Raji (cell line): ENCODE measurements around the gene IFNLR1.

Experiments
- POLR2A ChIP-seq: IDR thresholded peaks from 2 replicates; pipeline ENCODE4 v1.6.1; 2011; ENCODE audit warnings: low read depth, low read length, control low read depth; ENCODE audit not compliant: insufficient read depth

IFNLR1 gene

GRCh38 chr1:24165500-24165899 lies 21.6 kb downstream of the IFNLR1 start:
- TF ChIP-seq POLR2A = no peak

DNA sequence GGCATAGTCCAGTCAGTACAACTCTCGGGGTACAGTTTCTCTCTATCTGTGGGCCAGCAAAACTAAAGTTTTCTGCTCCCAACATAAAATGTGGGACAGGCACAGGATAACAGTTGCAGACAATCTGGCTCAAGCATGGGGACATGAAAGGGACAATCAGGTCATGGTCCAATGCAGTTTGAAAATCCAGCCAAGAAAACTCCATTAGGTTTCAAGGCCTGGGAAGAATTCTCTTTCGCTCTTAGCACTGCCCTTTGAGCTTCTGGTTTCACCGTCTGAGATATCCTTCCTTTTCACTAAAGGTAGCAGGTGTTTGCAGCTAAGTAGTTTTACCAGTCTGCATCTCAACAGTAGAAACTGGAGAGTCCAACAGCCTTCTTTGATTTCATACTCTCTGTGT lies 23.1 kb downstream of the IFNLR1 start:
- TF ChIP-seq POLR2A = no peak

- TF ChIP-seq POLR2A = no peak
Measured at GRCh38 chr1:24162201-24162600, 24.9 kb downstream of the IFNLR1 start.

- TF ChIP-seq POLR2A = no peak
Measured at GRCh38 chr1:24161270-24161669, 25.8 kb downstream of the IFNLR1 start.

- TF ChIP-seq POLR2A = no peak
Measured at GRCh38 chr1:24159366-24159765, 27.7 kb downstream of the IFNLR1 start.

- TF ChIP-seq POLR2A = no peak
Measured at GRCh38 chr1:24157918-24158481, 29.1 kb downstream of the IFNLR1 start.

DNA sequence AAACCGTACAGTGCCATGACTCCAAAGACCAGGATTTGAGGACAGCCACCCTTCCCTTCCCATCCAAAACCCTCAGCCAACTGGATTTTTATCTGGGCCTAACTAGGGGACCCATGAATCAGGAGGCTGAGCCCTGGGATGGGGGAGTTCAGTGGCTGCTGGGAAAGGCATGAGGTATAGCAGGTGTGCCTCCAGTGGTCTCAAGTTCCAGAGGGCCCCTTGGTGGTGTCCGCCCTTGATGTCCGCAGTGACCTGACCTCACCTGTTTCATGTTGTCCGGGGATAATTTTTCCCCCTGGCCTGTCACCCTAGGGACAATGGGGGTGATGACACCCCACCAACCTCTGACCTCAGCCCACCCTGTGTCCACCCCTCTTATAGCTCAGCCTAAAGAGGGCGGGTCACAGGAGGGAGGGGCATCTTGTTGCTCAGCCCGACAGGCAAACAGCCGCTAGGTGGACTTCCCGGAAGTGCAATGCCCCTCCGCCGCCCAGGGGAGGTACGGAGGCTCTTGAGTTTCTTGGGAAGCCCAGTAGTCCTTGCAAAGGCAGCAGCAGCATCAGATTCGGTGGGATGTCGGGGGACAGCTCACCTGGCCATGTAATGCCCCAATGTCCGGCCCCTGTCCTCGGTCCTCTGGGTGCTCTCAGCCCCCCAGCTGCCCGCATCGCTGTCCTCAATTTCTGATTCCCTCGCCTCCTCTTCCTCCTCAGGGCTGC lies 30.4 kb downstream of the IFNLR1 start:
- no peak for TF ChIP-seq POLR2A

- TF ChIP-seq POLR2A = no peak
Measured at GRCh38 chr1:24155011-24155782, 31.9 kb downstream of the IFNLR1 start.

DNA sequence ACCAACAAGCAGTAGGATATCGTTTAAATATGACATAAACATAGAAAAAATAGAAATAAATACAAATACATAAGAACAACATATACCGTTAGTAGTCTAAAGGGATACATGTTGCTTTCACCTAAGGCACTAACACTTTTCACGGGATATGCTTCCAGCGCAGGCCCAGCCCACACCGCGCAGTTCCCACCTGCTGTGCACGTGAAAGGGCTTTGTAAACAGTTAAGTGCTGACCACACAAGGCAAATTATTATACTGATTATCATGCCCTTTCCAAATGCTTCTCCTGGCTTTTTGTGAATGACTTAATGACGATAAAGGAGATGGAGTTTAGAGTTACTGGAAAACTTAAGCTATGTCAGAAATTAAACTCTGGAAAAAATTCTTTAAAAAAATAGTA lies 32.9 kb downstream of the IFNLR1 start:
- TF ChIP-seq POLR2A = no peak

DNA sequence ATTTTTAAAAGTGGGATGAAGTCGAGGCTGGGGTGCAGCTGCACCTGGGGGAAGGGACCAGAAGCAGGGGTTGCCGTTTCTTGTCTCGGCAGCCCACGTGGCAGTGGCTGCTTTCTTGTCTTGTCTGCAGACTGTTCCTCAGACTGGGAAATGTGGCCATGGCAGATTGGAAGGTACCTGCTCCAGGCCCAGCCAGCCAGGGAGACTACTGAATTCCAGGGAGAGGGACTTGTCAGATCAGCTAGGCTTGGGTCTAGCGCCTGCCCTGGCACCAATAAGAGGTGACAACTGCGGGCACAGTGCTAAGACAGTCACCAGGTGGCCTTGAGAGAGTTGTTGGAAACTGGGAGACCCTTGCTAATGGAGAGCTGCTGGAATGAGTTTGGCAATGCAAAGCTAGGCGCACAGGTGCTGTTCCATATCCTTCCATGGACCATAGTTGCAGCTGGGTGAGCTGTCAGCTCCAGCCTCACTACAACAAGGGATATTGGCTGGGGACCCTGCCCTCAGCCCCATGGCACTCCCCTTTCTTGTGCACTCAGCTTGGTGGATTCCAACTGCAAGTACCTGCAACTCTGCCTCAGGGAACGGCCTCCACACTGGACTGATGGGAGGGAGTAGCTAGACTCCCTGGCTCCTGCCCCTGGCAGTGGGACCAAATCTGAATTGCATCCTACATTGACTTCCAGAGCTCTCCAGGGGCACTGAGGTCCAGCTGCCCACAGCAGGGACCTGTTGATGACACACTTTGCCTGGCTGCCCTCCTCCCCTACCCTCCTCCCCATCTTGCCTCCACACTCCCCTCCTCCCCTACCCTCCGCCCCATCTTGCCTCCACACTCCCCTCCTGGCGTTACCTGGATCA lies 34.2 kb downstream of the IFNLR1 start:
- no peak for TF ChIP-seq POLR2A

GRCh38 chr1:24151175-24151533 lies 35.9 kb downstream of the IFNLR1 start:
- TF ChIP-seq POLR2A = no peak

GRCh38 chr1:24150234-24151174 lies 36.6 kb downstream of the IFNLR1 start:
- TF ChIP-seq POLR2A = no peak

DNA sequence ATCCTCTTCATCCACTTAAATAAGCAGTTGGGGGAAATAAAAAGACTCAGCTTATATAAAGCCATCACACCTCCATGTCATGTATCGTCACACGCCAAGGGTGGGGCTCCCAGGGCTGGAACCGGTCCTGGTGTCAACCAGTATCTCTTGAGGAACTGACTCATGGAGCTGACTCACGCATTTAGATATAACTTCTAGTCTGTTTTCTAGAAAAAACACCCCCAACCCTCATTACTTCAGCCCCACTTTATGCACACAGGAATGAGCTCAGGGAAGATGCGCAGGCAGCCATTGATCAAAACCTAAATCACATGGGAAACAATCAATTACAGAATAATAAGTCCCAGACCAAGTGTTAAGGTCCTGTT lies 37.2 kb downstream of the IFNLR1 start:
- TF ChIP-seq POLR2A = no peak

GRCh38 chr1:24147816-24148215 lies 39.3 kb downstream of the IFNLR1 start:
- TF ChIP-seq POLR2A = no peak

GRCh38 chr1:24147194-24147593 lies 39.9 kb downstream of the IFNLR1 start:
- TF ChIP-seq POLR2A = no peak
